Neural cell (in vitro differentiated cells): ENCODE results near the gene FBXL22.

Source experiments
- EP300 ChIP-seq: fragments of 450-650 bp; conservative IDR thresholded peaks from 2 replicates; pipeline ENCODE4 v1.6.1; 2014; ENCODE audit warnings: antibody characterized with exemption, mild to moderate bottlenecking, moderate library complexity; ENCODE audit not compliant: poor library complexity, severe bottlenecking
- EZH2 ChIP-seq: fragments of 200-600, 300-800 bp; shearing (Covaris generic), sonication (generic); IDR thresholded peaks from 2 replicates; pipeline ENCODE4 v1.6.1; 2014; ENCODE audit warnings: antibody characterized with exemption, low read length, borderline replicate concordance, mild to moderate bottlenecking; ENCODE audit not compliant: insufficient read depth, poor library complexity, severe bottlenecking
- POLR2AphosphoS5 ChIP-seq: IDR thresholded peaks from 2 replicates; pipeline ENCODE4 v1.6.1; 2012
- RAD21 ChIP-seq: fragments of 450-650 bp; conservative IDR thresholded peaks from 2 replicates; pipeline ENCODE4 v1.6.1; 2014; ENCODE audit warnings: antibody characterized with exemption, mild to moderate bottlenecking, moderate library complexity
- SMC3 ChIP-seq: fragments of 450-650 bp; conservative IDR thresholded peaks from 2 replicates; pipeline ENCODE4 v1.6.1; 2014; ENCODE audit warnings: antibody characterized with exemption, mild to moderate bottlenecking, moderate library complexity; ENCODE audit not compliant: poor library complexity
- TAF1 ChIP-seq: IDR thresholded peaks from 2 replicates; pipeline ENCODE4 v1.6.1; 2012; ENCODE audit warnings: low read depth
- TF ChIP-seq, protein P1 (sequence below): fragments of 450-650 bp; IDR thresholded peaks from 2 replicates; pipeline ENCODE4 v1.5.1; 2014; ENCODE audit warnings: antibody characterized with exemption, mild to moderate bottlenecking, moderate library complexity; ENCODE audit not compliant: poor library complexity, severe bottlenecking
- TF ChIP-seq, protein P2 (sequence below): IDR thresholded peaks from 2 replicates; pipeline ENCODE4 v1.6.1; 2012; ENCODE audit warnings: borderline replicate concordance

DNA sequence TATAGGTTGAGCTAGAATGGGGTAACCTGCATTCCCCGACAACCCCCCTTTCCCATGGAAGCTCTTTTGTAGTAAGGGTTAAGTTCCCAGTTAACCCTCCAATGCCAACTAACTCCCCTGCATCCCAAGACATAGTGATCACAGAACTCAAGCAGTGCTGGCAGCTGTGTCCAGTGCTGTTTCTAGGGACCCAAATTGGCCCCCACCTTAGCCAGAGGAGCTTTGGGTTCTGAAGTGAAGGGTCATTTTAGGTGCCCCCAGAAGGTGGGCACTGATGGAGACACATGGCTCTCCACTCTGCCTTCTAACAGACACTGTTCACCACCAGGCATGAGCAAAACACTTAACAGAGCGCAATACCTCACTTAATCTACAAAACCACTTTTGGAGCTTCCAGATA, 7.1 kb downstream of the FBXL22 start:
- TF ChIP-seq, protein P1, sequence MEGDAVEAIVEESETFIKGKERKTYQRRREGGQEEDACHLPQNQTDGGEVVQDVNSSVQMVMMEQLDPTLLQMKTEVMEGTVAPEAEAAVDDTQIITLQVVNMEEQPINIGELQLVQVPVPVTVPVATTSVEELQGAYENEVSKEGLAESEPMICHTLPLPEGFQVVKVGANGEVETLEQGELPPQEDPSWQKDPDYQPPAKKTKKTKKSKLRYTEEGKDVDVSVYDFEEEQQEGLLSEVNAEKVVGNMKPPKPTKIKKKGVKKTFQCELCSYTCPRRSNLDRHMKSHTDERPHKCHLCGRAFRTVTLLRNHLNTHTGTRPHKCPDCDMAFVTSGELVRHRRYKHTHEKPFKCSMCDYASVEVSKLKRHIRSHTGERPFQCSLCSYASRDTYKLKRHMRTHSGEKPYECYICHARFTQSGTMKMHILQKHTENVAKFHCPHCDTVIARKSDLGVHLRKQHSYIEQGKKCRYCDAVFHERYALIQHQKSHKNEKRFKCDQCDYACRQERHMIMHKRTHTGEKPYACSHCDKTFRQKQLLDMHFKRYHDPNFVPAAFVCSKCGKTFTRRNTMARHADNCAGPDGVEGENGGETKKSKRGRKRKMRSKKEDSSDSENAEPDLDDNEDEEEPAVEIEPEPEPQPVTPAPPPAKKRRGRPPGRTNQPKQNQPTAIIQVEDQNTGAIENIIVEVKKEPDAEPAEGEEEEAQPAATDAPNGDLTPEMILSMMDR: no peak
- TF ChIP-seq POLR2AphosphoS5 (no peak), EP300 (no peak), EZH2 (no peak), TAF1 (no peak), SMC3 (no peak), RAD21 (no peak)
- TF ChIP-seq, protein P2, sequence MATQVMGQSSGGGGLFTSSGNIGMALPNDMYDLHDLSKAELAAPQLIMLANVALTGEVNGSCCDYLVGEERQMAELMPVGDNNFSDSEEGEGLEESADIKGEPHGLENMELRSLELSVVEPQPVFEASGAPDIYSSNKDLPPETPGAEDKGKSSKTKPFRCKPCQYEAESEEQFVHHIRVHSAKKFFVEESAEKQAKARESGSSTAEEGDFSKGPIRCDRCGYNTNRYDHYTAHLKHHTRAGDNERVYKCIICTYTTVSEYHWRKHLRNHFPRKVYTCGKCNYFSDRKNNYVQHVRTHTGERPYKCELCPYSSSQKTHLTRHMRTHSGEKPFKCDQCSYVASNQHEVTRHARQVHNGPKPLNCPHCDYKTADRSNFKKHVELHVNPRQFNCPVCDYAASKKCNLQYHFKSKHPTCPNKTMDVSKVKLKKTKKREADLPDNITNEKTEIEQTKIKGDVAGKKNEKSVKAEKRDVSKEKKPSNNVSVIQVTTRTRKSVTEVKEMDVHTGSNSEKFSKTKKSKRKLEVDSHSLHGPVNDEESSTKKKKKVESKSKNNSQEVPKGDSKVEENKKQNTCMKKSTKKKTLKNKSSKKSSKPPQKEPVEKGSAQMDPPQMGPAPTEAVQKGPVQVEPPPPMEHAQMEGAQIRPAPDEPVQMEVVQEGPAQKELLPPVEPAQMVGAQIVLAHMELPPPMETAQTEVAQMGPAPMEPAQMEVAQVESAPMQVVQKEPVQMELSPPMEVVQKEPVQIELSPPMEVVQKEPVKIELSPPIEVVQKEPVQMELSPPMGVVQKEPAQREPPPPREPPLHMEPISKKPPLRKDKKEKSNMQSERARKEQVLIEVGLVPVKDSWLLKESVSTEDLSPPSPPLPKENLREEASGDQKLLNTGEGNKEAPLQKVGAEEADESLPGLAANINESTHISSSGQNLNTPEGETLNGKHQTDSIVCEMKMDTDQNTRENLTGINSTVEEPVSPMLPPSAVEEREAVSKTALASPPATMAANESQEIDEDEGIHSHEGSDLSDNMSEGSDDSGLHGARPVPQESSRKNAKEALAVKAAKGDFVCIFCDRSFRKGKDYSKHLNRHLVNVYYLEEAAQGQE: no peak
